ENCODE measurements around the gene COG8. TPM values are rescaled to one million over a fixed set of nuclear protein-coding genes. Genes with fewer than 3 reads are reported as not detected.
"Not testable (repeated sequence)": the region's sequence is repeated elsewhere in the genome, so short reads cannot be mapped to it uniquely, and the experiment has no call there.

Gene COG8
- total RNA-seq, 1 donor = 34.0 TPM

- Histone ChIP-seq H3K4me2 (ENCODE audit: insufficient read depth, low read length) (no peak overlapping the region), H3K27me3 (ENCODE audit: insufficient read depth, low read length) (no peaks in the 10 kb centered on the region), H2AFZ (ENCODE audit: low read length) (no peak overlapping the region), H3K36me3 (ENCODE audit: insufficient read depth, low read length) (no peaks in the 10 kb centered on the region), H4K20me1 (ENCODE audit: insufficient read depth, low read length) (peaks cover 12% of the 10 kb centered on the region), H3K27ac (ENCODE audit: low read depth, low read length) (no peak overlapping the region), H3K4me3 (ENCODE audit: insufficient read depth, low read length) (no peak overlapping the region), H3K4me1 (ENCODE audit: insufficient read depth, low read length) (no peaks in the 10 kb centered on the region), H3K9me3 (ENCODE audit: low read depth, low read length) (no peaks in the 10 kb centered on the region), H3K79me2 (ENCODE audit: insufficient read depth, low read length) (peaks cover 3% of the 10 kb centered on the region)
- TF ChIP-seq CTCF (IDR thresholded peaks at IDR 0.05; ENCODE audit: extremely low read depth, low read depth, low read length) = no peak
- no peak for DNase-seq (ENCODE audit: insufficient read length, low spot score, missing footprints)
These were observed 45.3 kb downstream of the COG8 start for GRCh38 chr16:69294051-69294450.

DNA sequence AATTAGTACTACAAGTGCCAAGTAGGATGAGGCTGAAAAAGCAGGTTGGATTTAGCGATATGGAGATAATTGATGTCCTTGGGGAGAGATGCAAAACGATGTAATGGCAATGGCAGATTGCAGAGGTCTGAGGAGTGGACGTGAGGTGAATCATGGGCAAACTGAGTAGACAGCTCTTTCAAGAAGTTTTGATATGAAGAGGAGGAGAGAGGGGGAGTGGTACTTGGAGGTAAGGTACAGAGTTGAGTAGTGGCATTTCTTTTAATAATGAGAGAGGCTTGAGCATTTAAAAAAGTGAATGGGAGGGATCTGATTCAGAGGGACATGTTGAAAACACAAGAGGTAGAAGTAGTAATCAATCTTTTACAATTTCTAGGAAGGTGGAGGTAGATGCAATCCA lies 46.0 kb downstream of the COG8 start:
- no peaks in the 10 kb centered on the region for H3K4me1 ChIP-seq (ENCODE audit: insufficient read depth, low read length)
- H3K79me2 ChIP-seq (ENCODE audit: insufficient read depth, low read length) = peaks cover 4% of the 10 kb centered on the region
- TF ChIP-seq CTCF (IDR thresholded peaks at IDR 0.05; ENCODE audit: extremely low read depth, low read depth, low read length) = no peak
- no peak overlapping the region for H2AFZ ChIP-seq (ENCODE audit: low read length)
- H3K27ac ChIP-seq (ENCODE audit: low read depth, low read length) = no peak overlapping the region
- no peak overlapping the region for H3K4me3 ChIP-seq (ENCODE audit: insufficient read depth, low read length)
- peaks cover 12% of the 10 kb centered on the region for H4K20me1 ChIP-seq (ENCODE audit: insufficient read depth, low read length)
- no peak overlapping the region for H3K4me2 ChIP-seq (ENCODE audit: insufficient read depth, low read length)
- H3K36me3 ChIP-seq (ENCODE audit: insufficient read depth, low read length) = no peaks in the 10 kb centered on the region
- no peaks in the 10 kb centered on the region for H3K27me3 ChIP-seq (ENCODE audit: insufficient read depth, low read length)
- DNase-seq (ENCODE audit: insufficient read length, low spot score, missing footprints) = no peak
- no peaks in the 10 kb centered on the region for H3K9me3 ChIP-seq (ENCODE audit: low read depth, low read length)

DNA sequence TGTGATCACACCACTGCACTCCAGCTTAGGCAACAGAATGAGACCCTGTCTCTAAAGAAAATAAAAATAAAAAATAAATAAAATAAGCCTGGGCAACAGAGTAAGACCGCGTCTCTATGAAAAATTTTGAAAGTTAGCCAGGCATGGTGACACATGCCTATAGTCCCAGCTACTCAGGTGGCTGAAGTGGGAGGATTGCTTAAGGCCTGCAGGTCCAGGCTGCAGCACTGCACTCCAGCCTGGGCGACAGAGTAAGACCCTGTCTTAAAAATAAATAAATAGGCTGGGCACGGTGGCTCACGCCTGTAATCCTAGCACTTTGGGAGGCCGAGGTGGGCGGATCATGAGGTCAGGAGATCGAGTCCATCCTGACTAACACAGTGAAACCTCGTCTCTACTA lies 47.7 kb downstream of the COG8 start:
- not testable (repeated sequence) for H3K79me2 ChIP-seq (ENCODE audit: insufficient read depth, low read length); H3K4me3 ChIP-seq (ENCODE audit: insufficient read depth, low read length); DNase-seq (ENCODE audit: insufficient read length, low spot score, missing footprints); H3K9me3 ChIP-seq (ENCODE audit: low read depth, low read length); H3K36me3 ChIP-seq (ENCODE audit: insufficient read depth, low read length); H3K27ac ChIP-seq (ENCODE audit: low read depth, low read length); H2AFZ ChIP-seq (ENCODE audit: low read length); H3K27me3 ChIP-seq (ENCODE audit: insufficient read depth, low read length); H3K4me2 ChIP-seq (ENCODE audit: insufficient read depth, low read length)
- Histone ChIP-seq H4K20me1 (ENCODE audit: insufficient read depth, low read length) (peaks cover 12% of the 10 kb centered on the region), H3K4me1 (ENCODE audit: insufficient read depth, low read length) (peaks cover 10% of the 10 kb centered on the region)

GRCh38 chr16:69286941-69287713 lies 52.2 kb downstream of the COG8 start:
- DNase-seq (ENCODE audit: insufficient read length, low spot score, missing footprints) = peak; percentile 66
- Histone ChIP-seq H3K4me2 (ENCODE audit: insufficient read depth, low read length) (peak overlapping the region; percentile 32), H3K27ac (ENCODE audit: low read depth, low read length) (peak overlapping the region; percentile 52), H2AFZ (ENCODE audit: low read length) (no peak overlapping the region), H3K4me1 (ENCODE audit: insufficient read depth, low read length) (peaks cover 24% of the 10 kb centered on the region), H3K4me3 (ENCODE audit: insufficient read depth, low read length) (no peak overlapping the region), H4K20me1 (ENCODE audit: insufficient read depth, low read length) (peaks cover 2% of the 10 kb centered on the region), H3K36me3 (ENCODE audit: insufficient read depth, low read length) (peaks cover 24% of the 10 kb centered on the region), H3K27me3 (ENCODE audit: insufficient read depth, low read length) (no peaks in the 10 kb centered on the region), H3K79me2 (ENCODE audit: insufficient read depth, low read length) (peaks cover 8% of the 10 kb centered on the region), H3K9me3 (ENCODE audit: low read depth, low read length) (no peaks in the 10 kb centered on the region)
- TF ChIP-seq CTCF (IDR thresholded peaks at IDR 0.05; ENCODE audit: extremely low read depth, low read depth, low read length) = peak; percentile 55
